Neuronal stem cell (in vitro differentiated cells): Measurements from ENCODE around the gene SLCO3A1.

Experiments used
- DNase-seq: peaks from one replicate; pipeline ENCODE4 v3.0.0-alpha.2; 2013; ENCODE audit warnings: low spot score
- H2AFZ ChIP-seq: one replicate; pipeline ENCODE4 v1.6.1; 2013; ENCODE audit warnings: mild to moderate bottlenecking, low read length, inconsistent platforms
- H2AK5ac ChIP-seq: 2 replicates; pipeline ENCODE4 v1.6.1; 2013; ENCODE audit warnings: low read depth, mild to moderate bottlenecking, inconsistent platforms, low read length, moderate library complexity, mixed read lengths
- H2BK120ac ChIP-seq: 2 replicates; pipeline ENCODE4 v1.6.1; 2013; ENCODE audit warnings: low read depth, mild to moderate bottlenecking, inconsistent platforms, low read length, moderate library complexity, mixed read lengths
- H2BK12ac ChIP-seq: one replicate; pipeline ENCODE4 v1.6.1; 2013; ENCODE audit warnings: low read length, inconsistent platforms
- H2BK15ac ChIP-seq: 2 replicates; pipeline ENCODE4 v1.6.1; 2013; ENCODE audit warnings: mild to moderate bottlenecking, low read length, inconsistent platforms, mixed read lengths
- H2BK5ac ChIP-seq: one replicate; pipeline ENCODE4 v1.6.1; 2013; ENCODE audit warnings: inconsistent platforms, mild to moderate bottlenecking, low read length, moderate library complexity
- H3K14ac ChIP-seq: one replicate; pipeline ENCODE4 v1.6.1; 2013; ENCODE audit warnings: low read length, inconsistent platforms
- H3K18ac ChIP-seq: 2 replicates; pipeline ENCODE4 v1.6.1; 2013; ENCODE audit warnings: low read length, inconsistent platforms
- H3K23ac ChIP-seq: 2 replicates; pipeline ENCODE4 v1.6.1; 2013; ENCODE audit warnings: low read depth, mild to moderate bottlenecking, mixed read lengths, low read length, inconsistent platforms; ENCODE audit not compliant: poor library complexity
- H3K27ac ChIP-seq: replicated peaks from 3 replicates; pipeline ENCODE4 v1.5.1; 2013; ENCODE audit warnings: low read length, inconsistent platforms
- H3K27me3 ChIP-seq, 3 experiments: 2 replicates each; pipeline ENCODE4 v1.6.1; 2013; ENCODE audit warnings: low read length in 3 of 3, mild to moderate bottlenecking in 2 of 3, inconsistent platforms in 1 of 3, low read depth in 1 of 3, mixed read lengths in 1 of 3, moderate library complexity in 1 of 3; ENCODE audit not compliant: control insufficient read depth in 3 of 3, insufficient read depth in 3 of 3
- H3K36me3 ChIP-seq, 2 donors: replicated peaks in 1 of 2; 2 replicates each; pipeline ENCODE4 v1.6.1; 2013; ENCODE audit warnings: low read length in 2 of 2; ENCODE audit not compliant: control insufficient read depth in 2 of 2, insufficient read depth in 2 of 2
- H3K4ac ChIP-seq: 2 replicates; pipeline ENCODE4 v1.6.1; 2013; ENCODE audit warnings: inconsistent platforms, mild to moderate bottlenecking, low read length, moderate library complexity
- H3K4me1 ChIP-seq, 2 donors: 1 replicate in 1 of 2; 2 replicates in 1 of 2; pipeline ENCODE4 v1.6.1; 2013; ENCODE audit warnings: low read length in 2 of 2, low read depth in 1 of 2; ENCODE audit not compliant: control insufficient read depth in 2 of 2, insufficient read depth in 1 of 2
- H3K4me2 ChIP-seq: one replicate; pipeline ENCODE4 v1.6.1; 2013; ENCODE audit warnings: mild to moderate bottlenecking, low read length, inconsistent platforms; ENCODE audit not compliant: insufficient read depth, poor library complexity, severe bottlenecking
- H3K4me3 ChIP-seq, 2 donors: 2 replicates each; pipeline ENCODE4 v1.5.1; 2013; ENCODE audit warnings: low read length in 2 of 2, mild to moderate bottlenecking in 2 of 2, inconsistent platforms in 1 of 2, moderate library complexity in 1 of 2
- H3K79me1 ChIP-seq: one replicate; pipeline ENCODE4 v1.6.1; 2013; ENCODE audit warnings: low read depth, mild to moderate bottlenecking, inconsistent platforms, low read length, moderate library complexity
- H3K9ac ChIP-seq: one replicate; pipeline ENCODE4 v1.6.1; 2013; ENCODE audit warnings: mild to moderate bottlenecking, low read depth, low read length, inconsistent platforms; ENCODE audit not compliant: poor library complexity
- H3K9me3 ChIP-seq, 2 donors: replicated peaks in 1 of 2; 2 replicates each; pipeline versions ENCODE3 to v1.6.1; 2013; ENCODE audit warnings: low read length in 2 of 2, mild to moderate bottlenecking in 2 of 2, inconsistent platforms in 1 of 2, low read depth in 1 of 2, mixed read lengths in 1 of 2, moderate library complexity in 1 of 2; ENCODE audit not compliant: control insufficient read depth in 2 of 2, insufficient read depth in 1 of 2
- H4K8ac ChIP-seq: one replicate; pipeline ENCODE4 v1.6.1; 2013; ENCODE audit warnings: low read depth, mild to moderate bottlenecking, inconsistent platforms, low read length, moderate library complexity
- H4K91ac ChIP-seq: one replicate; pipeline ENCODE4 v1.6.1; 2013; ENCODE audit warnings: low read length, low read depth, mild to moderate bottlenecking, inconsistent platforms; ENCODE audit not compliant: poor library complexity
- WGBS, 2 donors: extraction: QIAGEN DNeasy Blood & Tissue Kit; methylation state at CpG; one replicate each; pipeline ENCODE4 v1.1.7; 2013; ENCODE audit warnings: missing lambda C conversion rate in 2 of 2, mixed read lengths in 1 of 2; ENCODE audit not compliant: insufficient read length in 2 of 2, insufficient replicate concordance in 1 of 2; ENCODE audit errors: extremely low coverage in 2 of 2; 5-methylcytosine and 5-hydroxymethylcytosine counted together

Gene SLCO3A1

GRCh38 chr15:91839867-91840266, 13.6 kb upstream of the SLCO3A1 start:
- Histone ChIP-seq H2BK12ac (no peak overlapping the region), H3K4ac (no peak overlapping the region), H3K9me3 (no peaks in the 10 kb centered on the region), H3K36me3 (no peaks in the 10 kb centered on the region), H3K9ac (no peak overlapping the region), H2AK5ac (no peak overlapping the region), H3K27ac (no peak overlapping the region), H2AFZ (no peak overlapping the region), H3K79me1 (no peaks in the 10 kb centered on the region), H2BK15ac (no peak overlapping the region), H3K4me1 (peaks cover 0 to 2% of the 10 kb centered on the region in 2 donors), H3K4me3 (no peak overlapping the region), H2BK5ac (no peak overlapping the region), H3K18ac (no peak overlapping the region), H3K14ac (no peak overlapping the region), H3K27me3 (no peaks in the 10 kb centered on the region), H3K23ac (no peak overlapping the region), H4K91ac (no peak overlapping the region), H4K8ac (no peak overlapping the region), H3K4me2 (no peak overlapping the region), H2BK120ac (no peak overlapping the region)
- no CpG with 5 or more reads among the region's 6 CpGs for WGBS, 2 donors
- DNase-seq: no peak

- H3K36me3 ChIP-seq: no peaks in the 10 kb centered on the region
- no peak overlapping the region for H2BK120ac ChIP-seq
- no peaks in the 10 kb centered on the region for H3K79me1 ChIP-seq
- H2BK15ac ChIP-seq: no peak overlapping the region
- H3K23ac ChIP-seq: no peak overlapping the region
- no CpG with 5 or more reads among the region's 3 CpGs for WGBS, 2 donors
- H3K9ac ChIP-seq: no peak overlapping the region
- H3K14ac ChIP-seq: no peak overlapping the region
- DNase-seq: no peak
- no peak overlapping the region for H2BK5ac ChIP-seq
- no peak overlapping the region for H4K91ac ChIP-seq
- no peak overlapping the region for H2AFZ ChIP-seq
- no peak overlapping the region for H2BK12ac ChIP-seq
- H3K4ac ChIP-seq: no peak overlapping the region
- H3K18ac ChIP-seq: no peak overlapping the region
- H4K8ac ChIP-seq: no peak overlapping the region
- H3K4me2 ChIP-seq: no peak overlapping the region
- H3K27ac ChIP-seq: no peak overlapping the region
- H3K9me3 ChIP-seq: no peaks in the 10 kb centered on the region
- no peaks in the 10 kb centered on the region for H3K27me3 ChIP-seq
- H3K4me3 ChIP-seq: no peak overlapping the region
- H3K4me1 ChIP-seq: peaks cover 0 to 6% of the 10 kb centered on the region in 2 donors
- no peak overlapping the region for H2AK5ac ChIP-seq
These were observed 11.6 kb upstream of the SLCO3A1 start for GRCh38 chr15:91841861-91842260.

- no CpG with 5 or more reads among the region's 3 CpGs for WGBS, 2 donors
- H2BK5ac ChIP-seq: no peak overlapping the region
- no peaks in the 10 kb centered on the region for H3K27me3 ChIP-seq
- no peak overlapping the region for H3K9ac ChIP-seq
- no peak overlapping the region for H3K4me3 ChIP-seq
- no peak overlapping the region for H3K23ac ChIP-seq
- peaks cover 0 to 6% of the 10 kb centered on the region in 2 donors for H3K4me1 ChIP-seq
- no peak overlapping the region for H3K4ac ChIP-seq
- no peaks in the 10 kb centered on the region for H3K9me3 ChIP-seq
- no peaks in the 10 kb centered on the region for H3K36me3 ChIP-seq
- no peak overlapping the region for H3K4me2 ChIP-seq
- no peak for DNase-seq
- H2BK15ac ChIP-seq: no peak overlapping the region
- no peaks in the 10 kb centered on the region for H3K79me1 ChIP-seq
- H3K27ac ChIP-seq: no peak overlapping the region
- H2BK120ac ChIP-seq: no peak overlapping the region
- no peak overlapping the region for H3K18ac ChIP-seq
- H3K14ac ChIP-seq: no peak overlapping the region
- no peak overlapping the region for H2BK12ac ChIP-seq
- no peak overlapping the region for H4K8ac ChIP-seq
- H2AK5ac ChIP-seq: no peak overlapping the region
- H2AFZ ChIP-seq: no peak overlapping the region
- H4K91ac ChIP-seq: no peak overlapping the region
These were observed 9.2 kb upstream of the SLCO3A1 start for GRCh38 chr15:91844341-91844740.

- Histone ChIP-seq H3K4me3 (no peak overlapping the region), H3K23ac (no peak overlapping the region), H3K9me3 (no peaks in the 10 kb centered on the region), H3K14ac (no peak overlapping the region), H4K8ac (no peak overlapping the region), H3K36me3 (no peaks in the 10 kb centered on the region), H3K9ac (no peak overlapping the region), H2BK120ac (no peak overlapping the region), H4K91ac (no peak overlapping the region), H2BK15ac (no peak overlapping the region), H2AFZ (no peak overlapping the region), H3K4me2 (no peak overlapping the region), H2BK5ac (no peak overlapping the region), H2AK5ac (peak overlapping the region; percentile 75), H3K4ac (no peak overlapping the region), H3K27ac (no peak overlapping the region), H3K4me1 (peaks cover 0 to 6% of the 10 kb centered on the region in 2 donors), H3K18ac (no peak overlapping the region), H3K27me3 (no peaks in the 10 kb centered on the region), H2BK12ac (no peak overlapping the region), H3K79me1 (no peaks in the 10 kb centered on the region)
- no peak for DNase-seq
- WGBS, 2 donors: no CpG with 5 or more reads among the region's 5 CpGs
These were observed 8.6 kb upstream of the SLCO3A1 start for GRCh38 chr15:91844928-91845327.
